ENCODE results near the gene NAB2. TPM values are rescaled to one million over a fixed set of nuclear protein-coding genes. Genes with fewer than 3 reads are reported as not detected.

The NAB2 gene
- total RNA-seq, 1 donor from 2014 or later, result 14.0 TPM

- no peak for DNase-seq (ENCODE audit: low spot score)
- Mint-ChIP-seq H3K9me3 (ENCODE audit: unreplicated experiment) (no peaks in the 10 kb centered on the region), H3K27ac (ENCODE audit: unreplicated experiment) (peak overlapping the region; percentile 91), H3K4me3 (ENCODE audit: unreplicated experiment) (peak overlapping the region; percentile 93), H3K27me3 (ENCODE audit: unreplicated experiment) (peaks cover 34% of the 10 kb centered on the region), H3K4me1 (ENCODE audit: unreplicated experiment) (peaks cover 27% of the 10 kb centered on the region), H3K36me3 (ENCODE audit: low read depth, unreplicated experiment) (peaks cover 19% of the 10 kb centered on the region)
- TF ChIP-seq CTCF (IDR thresholded peaks at IDR 0.05; ENCODE audit: unreplicated experiment), result no peak
Measured at GRCh38 chr12:57087691-57088353, 1.1 kb upstream of the NAB2 start.

- no peak for TF ChIP-seq CTCF (IDR thresholded peaks at IDR 0.05; ENCODE audit: unreplicated experiment)
- H3K27me3 Mint-ChIP-seq (ENCODE audit: unreplicated experiment), result peaks cover 39% of the 10 kb centered on the region
- peak; percentile 63 for DNase-seq (ENCODE audit: low spot score)
- H3K4me1 Mint-ChIP-seq (ENCODE audit: unreplicated experiment), result peaks cover 35% of the 10 kb centered on the region
- peak overlapping the region; percentile 94 for H3K4me3 Mint-ChIP-seq (ENCODE audit: unreplicated experiment)
- peak overlapping the region; percentile 67 for H3K27ac Mint-ChIP-seq (ENCODE audit: unreplicated experiment)
- H3K36me3 Mint-ChIP-seq (ENCODE audit: low read depth, unreplicated experiment), result peaks cover 21% of the 10 kb centered on the region
- no peaks in the 10 kb centered on the region for H3K9me3 Mint-ChIP-seq (ENCODE audit: unreplicated experiment)
Measured at GRCh38 chr12:57089271-57090245, 644 bp downstream of the NAB2 start.

- no peak for DNase-seq (ENCODE audit: low spot score)
- H3K4me1 Mint-ChIP-seq (ENCODE audit: unreplicated experiment), result peaks cover 36% of the 10 kb centered on the region
- H3K27me3 Mint-ChIP-seq (ENCODE audit: unreplicated experiment), result peaks cover 37% of the 10 kb centered on the region
- TF ChIP-seq CTCF (IDR thresholded peaks at IDR 0.05; ENCODE audit: unreplicated experiment), result no peak
- peaks cover 24% of the 10 kb centered on the region for H3K36me3 Mint-ChIP-seq (ENCODE audit: low read depth, unreplicated experiment)
- peak overlapping the region; percentile 54 for H3K27ac Mint-ChIP-seq (ENCODE audit: unreplicated experiment)
- H3K9me3 Mint-ChIP-seq (ENCODE audit: unreplicated experiment), result no peaks in the 10 kb centered on the region
- H3K4me3 Mint-ChIP-seq (ENCODE audit: unreplicated experiment), result peak overlapping the region; percentile 94
Measured at GRCh38 chr12:57090490-57090889, 1.6 kb downstream of the NAB2 start.

GRCh38 chr12:57090924-57091637 is 2.2 kb downstream of the NAB2 start:
- H3K4me1 Mint-ChIP-seq (ENCODE audit: unreplicated experiment), result peaks cover 34% of the 10 kb centered on the region
- H3K4me3 Mint-ChIP-seq (ENCODE audit: unreplicated experiment), result peak overlapping the region; percentile 94
- peaks cover 24% of the 10 kb centered on the region for H3K36me3 Mint-ChIP-seq (ENCODE audit: low read depth, unreplicated experiment)
- no peaks in the 10 kb centered on the region for H3K9me3 Mint-ChIP-seq (ENCODE audit: unreplicated experiment)
- TF ChIP-seq CTCF (IDR thresholded peaks at IDR 0.05; ENCODE audit: unreplicated experiment), result no peak
- peaks cover 35% of the 10 kb centered on the region for H3K27me3 Mint-ChIP-seq (ENCODE audit: unreplicated experiment)
- H3K27ac Mint-ChIP-seq (ENCODE audit: unreplicated experiment), result peak overlapping the region; percentile 54
- no peak for DNase-seq (ENCODE audit: low spot score)

All from endothelial cell (in vitro differentiated cells).